Measurements from ENCODE around the gene HORMAD2.
"Not testable (repeated sequence)": the region's sequence is repeated elsewhere in the genome, so short reads cannot be mapped to it uniquely, and the experiment has no call there.

Gene HORMAD2

GRCh38 chr22:30191040-30191701, 110.9 kb downstream of the HORMAD2 start:
- DNase-seq (ENCODE audit: low read depth): no peak

GRCh38 chr22:30192427-30192826, 112.2 kb downstream of the HORMAD2 start:
- no peak for DNase-seq (ENCODE audit: low read depth)

GRCh38 chr22:30193031-30193775, 112.9 kb downstream of the HORMAD2 start:
- no peak for DNase-seq (ENCODE audit: low read depth)

GRCh38 chr22:30195245-30196140, 115.2 kb downstream of the HORMAD2 start:
- DNase-seq (ENCODE audit: low read depth): no peak

GRCh38 chr22:30196141-30196879, 116.0 kb downstream of the HORMAD2 start:
- DNase-seq (ENCODE audit: low read depth): peak; percentile 39

- DNase-seq (ENCODE audit: low read depth): no peak
Observed at GRCh38 chr22:30196880-30197336, 116.6 kb downstream of the HORMAD2 start.

- DNase-seq (ENCODE audit: low read depth): no peak
Observed at GRCh38 chr22:30197389-30197788, 117.1 kb downstream of the HORMAD2 start.

- no peak for DNase-seq (ENCODE audit: low read depth)
Observed at GRCh38 chr22:30198152-30198825, 118.0 kb downstream of the HORMAD2 start.

- no peak for DNase-seq (ENCODE audit: low read depth)
Observed at GRCh38 chr22:30198921-30199320, 118.7 kb downstream of the HORMAD2 start.

- not testable (repeated sequence) for DNase-seq (ENCODE audit: low read depth)
Observed at GRCh38 chr22:30200905-30201304, 120.6 kb downstream of the HORMAD2 start.

- no peak for DNase-seq (ENCODE audit: low read depth)
Observed at GRCh38 chr22:30201945-30202344, 121.7 kb downstream of the HORMAD2 start.

GRCh38 chr22:30202531-30203006, 122.3 kb downstream of the HORMAD2 start:
- no peak for DNase-seq (ENCODE audit: low read depth)

- no peak for DNase-seq (ENCODE audit: low read depth)
Observed at GRCh38 chr22:30204015-30204741, 123.9 kb downstream of the HORMAD2 start.

GRCh38 chr22:30204742-30205111, 124.5 kb downstream of the HORMAD2 start:
- no peak for DNase-seq (ENCODE audit: low read depth)

GRCh38 chr22:30205281-30206115, 125.2 kb downstream of the HORMAD2 start:
- no peak for DNase-seq (ENCODE audit: low read depth)

- no peak for DNase-seq (ENCODE audit: low read depth)
Observed at GRCh38 chr22:30206944-30207343, 126.7 kb downstream of the HORMAD2 start.

- no peak for DNase-seq (ENCODE audit: low read depth)
Observed at GRCh38 chr22:30208631-30209603, 128.7 kb downstream of the HORMAD2 start.

- DNase-seq (ENCODE audit: low read depth): no peak
Observed at GRCh38 chr22:30209642-30210041, 129.4 kb downstream of the HORMAD2 start.

Data from stimulated activated CD8-positive, alpha-beta memory T cell treated with anti-CD3 and anti-CD28 coated beads, Interleukin-12 subunit alpha, Interleukin-12 subunit beta, amount 100 ng/mL, for 4 hours (primary cell).